Panc1 (cell line): Measurements from ENCODE around the gene PDPK1. TPM values are rescaled to one million over a fixed set of nuclear protein-coding genes. Genes with fewer than 3 reads are reported as not detected.

ENCODE experiments used
- ATAC-seq: fragments of 200-7000 bp; cut with Tn5 transposase; 2 replicates; pipeline ENCODE4 v1.9.1; 2020; ENCODE audit warnings: mild to moderate bottlenecking, moderate library complexity
- BruUV-seq: library from RNA; stranded (reverse); fragments of 400-500 nt; replicated peaks from 2 replicates; lab custom pipeline; 2021; lab: Mats Ljungman, UMichigan
- CTCF ChIA-PET: fragments of 300-600 bp; sonication (Branson Sonifier 250); formaldehyde crosslinking; loops from one replicate; lab custom pipeline; 2022; ENCODE audit warnings: antibody characterized with exemption; lab: Charles Lee
- POLR2A ChIA-PET: fragments of 300-600 bp; sonication (Branson Sonifier 250); formaldehyde crosslinking; loops from one replicate; lab custom pipeline; 2022; ENCODE audit warnings: antibody characterized with exemption; lab: Charles Lee
- DNase-seq: peaks from one replicate; pipeline ENCODE4 v3.0.0-alpha.2; 2010; ENCODE audit warnings: low read depth, low spot score
- H3K27ac ChIP-seq: 2 replicates; pipeline ENCODE4 v1.5.1; 2011; ENCODE audit warnings: mild to moderate bottlenecking, low read length, inconsistent platforms
- H3K27me3 ChIP-seq: fragments of 200-500 bp; sonication (Bioruptor generic); 2 replicates; pipeline ENCODE4 v1.6.0; 2014; ENCODE audit warnings: low read length, inconsistent platforms; ENCODE audit not compliant: control insufficient read depth, insufficient read depth
- H3K36me3 ChIP-seq: fragments of 200-500 bp; sonication (Bioruptor generic); 2 replicates; pipeline ENCODE4 v1.5.1; 2014; ENCODE audit warnings: inconsistent platforms, mild to moderate bottlenecking, low read length, moderate library complexity; ENCODE audit not compliant: control insufficient read depth, insufficient read depth
- H3K4me1 ChIP-seq: 2 replicates; pipeline ENCODE4 v1.5.1; 2011; ENCODE audit warnings: inconsistent platforms, mild to moderate bottlenecking, low read length, moderate library complexity; ENCODE audit not compliant: control insufficient read depth, insufficient read depth
- H3K4me3 ChIP-seq, 2 experiments: 2 replicates each; pipeline ENCODE4 v1.5.1; 2011 to 2012; ENCODE audit warnings: low read depth in 2 of 2, low read length in 2 of 2, mild to moderate bottlenecking in 2 of 2, inconsistent platforms in 1 of 2, moderate library complexity in 1 of 2
- H3K9me3 ChIP-seq: fragments of 200-500 bp; sonication (Bioruptor generic); 2 replicates; pipeline ENCODE4 v1.5.1; 2014; ENCODE audit warnings: low read depth, mild to moderate bottlenecking, inconsistent platforms, low read length, moderate library complexity; ENCODE audit not compliant: control insufficient read depth, insufficient read depth
- CTCF ChIP-seq: fragments of 450-650 bp; IDR thresholded peaks from 2 replicates; pipeline ENCODE4 v1.5.1; 2017; ENCODE audit warnings: mild to moderate bottlenecking
- POLR2AphosphoS5 ChIP-seq: IDR thresholded peaks from 2 replicates; pipeline ENCODE4 v1.6.1; 2012; ENCODE audit warnings: mild to moderate bottlenecking, low read depth, low read length, moderate library complexity
- REST ChIP-seq, 2 experiments: IDR thresholded peaks; 2 replicates each; pipeline ENCODE4 v1.6.1; 2011 to 2012; ENCODE audit warnings: low read depth in 2 of 2, control low read depth in 1 of 2, low read length in 1 of 2, mild to moderate bottlenecking in 1 of 2, moderate library complexity in 1 of 2; ENCODE audit not compliant: insufficient read depth in 1 of 2
- SIN3A ChIP-seq: IDR thresholded peaks from 2 replicates; pipeline ENCODE4 v1.6.1; 2012; ENCODE audit warnings: low read depth, mild to moderate bottlenecking, low read length, moderate library complexity, borderline replicate concordance; ENCODE audit not compliant: insufficient read depth
- TCF7L2 ChIP-seq: IDR thresholded peaks from 2 replicates; pipeline ENCODE4 v1.6.1; 2011; ENCODE audit warnings: mild to moderate bottlenecking, low read depth, low read length, inconsistent platforms
- in situ Hi-C: cut with HindIII; loops from 2 replicates; pipeline ENCODE4 v1.10.0; 2016; ENCODE audit warnings: low sequenced_read_pairs, low pct_unique_long_range_greater_than_20kb
- intact Hi-C: fragments of 100-400 bp; cut with micrococcal nuclease; formaldehyde crosslinking; loops from one replicate; pipeline ENCODE4 v1.10.0; 2022; ENCODE audit not compliant: unreplicated experiment
- total RNA-seq: library from RNA; stranded (reverse); gene quantifications from one replicate; pipeline ENCODE4 v1.2.1, GENCODE V29; 2021; ENCODE audit not compliant: unreplicated experiment

PDPK1 gene
- total RNA-seq, 1 experiment from 2014 or later: 43.2 TPM

- TF ChIP-seq REST (IDR thresholded peaks at IDR 0.05; ENCODE audit: insufficient read depth in 1 of 2, low read depth in 2 of 2, low read length in 1 of 2) (0 out of 4 replicates have a peak, but pooled peaks of 1 of the 2 experiments have one; percentile 22), SIN3A (peak; percentile 95; the same call in 1 of the 2 replicates), CTCF (no peak)
- no peaks in the 10 kb centered on the region for H3K9me3 ChIP-seq
- intact Hi-C loops: no loop called here
- ATAC-seq (peak; percentile 77), DNase-seq (no peak)
- no peaks in the 10 kb centered on the region; the same call in 1 of the 2 replicates for H3K36me3 ChIP-seq
- H3K27ac ChIP-seq: peak within 1 kb of the TSS; percentile 77
- no TSS peak for BruUV-seq
- POLR2A ChIA-PET: interaction anchor here (0.6 kb wide), 1 partner anchor 11 kb away, joined by 6 read pairs; the partner anchor contains the start of gene CEMP1
- H3K4me1 ChIP-seq: peaks cover 42% of the 10 kb centered on the region
- CTCF ChIA-PET: interaction anchor here (0.6 to 0.8 kb wide), 5 partner anchors 11 to 624 kb away, joined by 3 to 7 read pairs (median 4); partner anchors contain the start of gene CEMP1
- in situ Hi-C loops: no loop called here
- peak within 1 kb of the TSS; percentile 65 to 77 for H3K4me3 ChIP-seq
- no peaks in the 10 kb centered on the region for H3K27me3 ChIP-seq
Measured at GRCh38 chr16:2520097-2520783, 17.6 kb upstream of the PDPK1 start, which contains the start of gene AMDHD2. Gene AMDHD2 (plus strand): TSS chr16:2520371. CDS start chr16:2520459, 88 bp downstream.

GRCh38 chr16:2520784-2521531 is 16.9 kb upstream of the PDPK1 start:
- no peak for DNase-seq
- no peaks in the 10 kb centered on the region for H3K9me3 ChIP-seq
- POLR2A ChIA-PET: interaction anchor here (0.6 kb wide), 1 partner anchor 10 kb away, joined by 6 read pairs; the partner anchor contains the start of gene CEMP1
- BruUV-seq: no TSS peak
- no peak for TF ChIP-seq SIN3A
- peak; percentile 19; the same call in 1 of the 2 replicates for TF ChIP-seq POLR2AphosphoS5
- no peak for TF ChIP-seq TCF7L2
- no peak for TF ChIP-seq REST (IDR thresholded peaks at IDR 0.05; ENCODE audit: insufficient read depth in 1 of 2, low read depth in 2 of 2, low read length in 1 of 2)
- TF ChIP-seq CTCF: no peak
- no peaks in the 10 kb centered on the region; the same call in 1 of the 2 replicates for H3K36me3 ChIP-seq
- CTCF ChIA-PET: interaction anchor here (0.5 to 0.7 kb wide), 3 partner anchors 10 to 623 kb away, joined by 3 to 7 read pairs (median 6); partner anchors contain the start of gene CEMP1
- intact Hi-C loops (no loop called here), in situ Hi-C loops (no loop called here)
- peak; percentile 54 for ATAC-seq
- no peaks in the 10 kb centered on the region for H3K27me3 ChIP-seq
- H3K4me1 ChIP-seq: peaks cover 37% of the 10 kb centered on the region
- H3K27ac ChIP-seq: peak overlapping the region; percentile 77
- H3K4me3 ChIP-seq: peak overlapping the region; percentile 65 to 77
